Left renal cortex interstitium (tissue), 4 donors: ENCODE results near the gene SPTLC1. TPM values are rescaled to one million over a fixed set of nuclear protein-coding genes. Genes with fewer than 3 reads are reported as not detected.
"Not testable (repeated sequence)": the region's sequence is repeated elsewhere in the genome, so short reads cannot be mapped to it uniquely, and the experiment has no call there.

Experiments used
- DNase-seq, 4 donors: peaks; one replicate each; pipeline ENCODE4 v3.0.0-alpha.2; 2013; ENCODE audit warnings: low read depth in 4 of 4, low spot score in 2 of 4, missing footprints in 1 of 4
- polyA plus RNA-seq, 4 donors: library from polyadenylated mRNA; unstranded; fragments of 120-200 nt; gene quantifications; one replicate each; pipeline ENCODE4 v1.2.1, GENCODE V29; 2013; ENCODE audit not compliant: insufficient read length in 4 of 4

The SPTLC1 gene, protein sequence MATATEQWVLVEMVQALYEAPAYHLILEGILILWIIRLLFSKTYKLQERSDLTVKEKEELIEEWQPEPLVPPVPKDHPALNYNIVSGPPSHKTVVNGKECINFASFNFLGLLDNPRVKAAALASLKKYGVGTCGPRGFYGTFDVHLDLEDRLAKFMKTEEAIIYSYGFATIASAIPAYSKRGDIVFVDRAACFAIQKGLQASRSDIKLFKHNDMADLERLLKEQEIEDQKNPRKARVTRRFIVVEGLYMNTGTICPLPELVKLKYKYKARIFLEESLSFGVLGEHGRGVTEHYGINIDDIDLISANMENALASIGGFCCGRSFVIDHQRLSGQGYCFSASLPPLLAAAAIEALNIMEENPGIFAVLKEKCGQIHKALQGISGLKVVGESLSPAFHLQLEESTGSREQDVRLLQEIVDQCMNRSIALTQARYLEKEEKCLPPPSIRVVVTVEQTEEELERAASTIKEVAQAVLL
- 100 to 1,000 TPM in 2 of 4 donors, 10 to 100 TPM in 2; 88.6 to 105 (median 97.5) TPM for polyA plus RNA-seq

DNA sequence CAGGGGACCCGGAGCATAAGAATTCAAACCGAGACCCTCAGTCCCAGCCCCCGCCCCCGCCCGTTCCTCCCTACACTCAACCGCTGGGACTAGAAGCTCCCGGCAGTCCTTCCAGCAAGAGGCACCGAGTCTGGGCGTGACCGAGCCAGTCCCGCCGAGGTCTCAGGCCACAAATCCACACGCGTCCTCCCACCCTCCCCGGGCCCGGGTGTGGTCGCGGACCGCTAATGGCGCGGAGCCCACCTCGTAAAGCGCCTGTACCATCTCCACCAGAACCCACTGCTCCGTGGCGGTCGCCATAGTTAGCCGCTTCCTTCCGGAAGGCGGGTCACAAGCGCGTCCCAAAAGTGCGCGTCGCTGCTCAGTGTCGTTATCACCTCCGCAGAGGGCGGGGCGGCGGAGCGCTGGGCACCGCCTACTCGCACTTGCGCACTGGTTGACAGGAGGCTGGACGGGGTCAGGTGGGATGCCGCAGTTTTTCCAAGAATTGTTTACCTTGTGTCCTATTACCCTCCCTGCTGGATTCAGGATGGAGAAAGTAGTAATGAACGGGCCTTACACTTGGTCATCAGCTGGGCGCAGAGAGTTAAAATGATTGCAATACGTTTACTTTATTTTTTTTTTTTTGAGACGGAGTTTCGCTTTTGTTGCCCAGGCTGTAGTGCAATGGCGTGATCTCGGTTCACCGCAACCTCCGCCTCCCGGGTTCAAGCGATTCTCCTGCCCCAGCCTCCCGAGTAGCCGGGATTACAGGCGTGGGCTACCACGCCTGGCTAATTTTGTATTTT, at the start of gene SPTLC1:
Gene SPTLC1 (minus strand): TSS at position 343 of the 788 bp plus-strand sequence. CDS start 43 bp downstream, at position 300.
- DNase-seq, result peak; percentile 88 to 95 (median 90)

DNA sequence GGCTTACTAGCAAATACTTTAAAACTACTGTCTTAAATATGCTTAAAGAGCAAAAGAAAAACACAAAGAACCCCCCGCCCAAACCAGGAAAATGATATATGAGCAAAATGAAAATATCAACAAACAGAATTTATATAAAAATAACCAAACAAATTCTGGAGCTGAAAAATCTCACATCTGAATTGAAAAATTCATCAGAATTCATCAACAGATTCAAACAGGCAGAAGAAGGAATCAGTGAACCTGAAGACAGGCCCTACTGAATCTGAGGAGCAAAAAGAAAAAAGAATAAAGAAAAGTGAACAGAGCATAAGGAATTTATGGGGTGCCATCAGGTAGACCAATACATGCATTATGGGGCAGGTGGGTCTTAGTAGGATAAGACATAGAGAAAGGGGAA, 49.8 kb upstream of the SPTLC1 start:
- no peak for DNase-seq

DNA sequence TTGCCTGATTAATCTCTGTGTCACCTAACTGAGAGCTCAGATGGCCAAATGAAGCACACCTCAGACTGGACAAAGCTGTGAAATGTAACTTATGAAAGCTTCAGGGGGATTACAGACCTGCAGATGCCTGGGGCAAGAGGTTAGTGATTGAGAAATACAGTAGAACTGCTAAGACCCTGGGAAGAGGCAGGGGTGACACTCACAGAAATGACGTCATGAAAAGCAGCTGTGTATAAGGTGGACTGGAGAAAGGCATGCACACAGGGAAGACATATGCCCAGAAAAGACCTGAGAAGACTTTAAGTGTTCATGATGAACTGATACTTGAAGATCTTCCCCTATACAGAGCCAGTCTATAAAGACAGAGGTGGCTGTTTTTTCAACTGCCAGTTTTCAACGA, 49.3 kb upstream of the SPTLC1 start:
- DNase-seq, result no peak

DNA sequence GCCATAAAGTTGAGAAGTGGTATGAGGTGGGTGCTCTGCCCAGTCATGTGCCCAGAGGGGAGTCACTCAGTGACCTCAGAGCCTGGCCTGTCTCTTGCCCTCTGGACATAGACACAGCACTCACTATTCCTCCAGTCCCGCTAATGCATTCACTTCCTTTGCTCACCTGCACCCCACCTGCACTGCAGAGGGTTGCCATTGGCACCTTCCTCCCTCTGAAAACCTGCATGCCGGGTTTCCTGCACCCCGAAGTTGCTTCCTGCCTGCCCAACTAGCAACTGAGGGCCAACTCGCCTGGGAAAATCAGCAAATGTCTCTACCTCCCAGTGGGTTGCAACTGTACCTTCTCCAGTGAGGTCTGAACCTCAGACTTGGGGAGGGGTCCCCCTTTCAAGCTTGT, 48.1 kb upstream of the SPTLC1 start:
- DNase-seq, result no peak

DNA sequence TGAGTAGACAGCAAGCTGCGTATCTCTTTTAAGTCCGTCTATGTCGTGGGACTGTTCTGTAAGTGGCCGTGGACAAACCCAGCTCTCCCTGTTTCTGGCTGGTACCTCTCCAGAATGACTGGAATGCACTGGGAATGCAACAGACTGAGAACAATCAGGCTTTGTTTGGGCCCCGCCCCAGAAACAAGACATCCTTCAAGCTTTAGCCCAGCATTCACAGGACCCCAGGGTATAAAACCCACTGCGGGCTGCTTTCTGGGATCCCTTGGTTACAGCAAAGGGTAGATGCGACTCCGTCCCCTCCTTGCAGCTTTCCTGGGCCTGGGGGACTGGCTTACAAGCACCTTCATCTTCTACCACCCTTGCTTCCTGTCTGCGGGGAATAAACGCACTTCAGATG, 45.6 kb upstream of the SPTLC1 start:
- no peak for DNase-seq

DNA sequence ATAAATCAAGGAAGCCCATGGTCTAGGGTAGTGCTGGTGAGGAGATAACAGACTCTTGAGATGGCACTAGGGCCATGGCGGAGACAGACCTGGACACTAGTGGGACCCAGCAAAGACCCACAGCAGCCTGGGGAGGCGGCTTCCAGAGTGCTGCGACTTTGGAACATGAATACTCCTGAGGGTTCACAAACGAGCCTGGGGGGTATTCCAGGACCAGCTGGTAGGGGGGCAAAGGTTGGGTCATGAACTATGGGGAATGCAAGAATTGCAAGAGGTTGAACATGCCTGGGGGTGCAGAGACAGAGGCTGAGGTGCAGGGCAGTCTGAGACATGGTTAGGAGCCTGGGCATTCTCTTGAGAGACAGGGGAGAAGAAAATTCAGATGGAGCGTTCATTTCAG, 43.8 kb upstream of the SPTLC1 start:
- no peak for DNase-seq

DNA sequence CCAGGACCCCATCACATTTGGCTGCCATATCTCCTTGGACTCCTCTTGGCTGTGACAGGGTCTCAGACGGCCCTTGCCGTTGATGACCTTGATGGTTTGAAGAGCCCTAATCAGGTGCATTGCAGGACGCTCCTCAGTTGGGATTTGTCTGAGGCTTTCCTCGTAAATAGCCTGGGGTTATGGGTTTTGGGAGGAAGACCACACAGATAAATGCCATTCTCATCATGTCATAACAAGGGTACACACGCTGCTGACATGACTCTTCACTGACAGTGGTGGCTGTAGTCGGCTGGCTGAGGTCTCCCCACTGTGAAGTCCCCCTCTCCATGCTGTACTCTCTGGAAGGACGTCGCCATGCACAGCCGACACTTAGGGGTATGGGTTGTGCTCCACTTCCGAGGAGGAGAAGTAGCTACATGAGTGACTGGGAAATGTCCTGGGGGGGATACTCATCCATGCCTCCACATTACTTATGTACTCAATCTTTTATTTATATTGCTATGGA, 42.9 kb upstream of the SPTLC1 start:
- no peak for DNase-seq

DNA sequence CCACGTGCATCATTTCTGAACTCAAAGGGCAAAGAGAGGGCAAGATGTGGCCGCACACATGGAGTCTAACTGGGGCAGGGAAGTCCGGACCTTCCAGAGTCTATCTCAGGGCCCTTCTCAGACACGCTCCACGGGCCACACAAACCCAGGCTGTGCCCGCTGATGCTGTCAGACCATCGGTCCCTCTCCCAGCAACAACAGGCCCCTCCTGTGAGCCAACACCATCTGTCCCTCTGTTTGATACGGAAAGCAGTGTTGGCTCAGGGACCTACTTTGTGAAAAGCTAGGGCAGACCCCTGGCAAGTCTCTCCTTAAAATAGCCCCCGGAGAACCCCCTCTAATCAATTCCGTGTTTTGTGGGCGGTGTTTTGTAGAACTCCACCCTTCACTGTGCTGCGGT, 40.5 kb upstream of the SPTLC1 start:
- not testable (repeated sequence) for DNase-seq

DNA sequence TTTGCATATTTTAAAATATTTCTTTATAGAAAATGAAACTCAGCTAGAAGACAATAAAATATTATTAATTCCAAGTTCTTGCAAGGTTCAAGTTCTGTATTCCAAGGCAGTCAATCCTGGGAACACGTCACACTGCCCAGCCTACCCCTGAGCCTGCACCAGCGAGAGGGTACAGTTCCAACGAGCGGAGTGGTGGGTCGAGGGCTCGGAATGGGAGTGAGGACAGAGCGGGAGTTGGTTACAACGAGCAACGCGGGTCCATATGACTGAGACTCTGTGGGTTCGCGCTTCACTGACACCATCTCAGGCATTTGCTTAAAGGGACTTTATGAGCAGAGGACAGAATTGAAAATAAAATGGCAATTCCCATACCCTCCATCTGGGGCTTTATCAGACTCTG, 40.0 kb upstream of the SPTLC1 start:
- no peak for DNase-seq

DNA sequence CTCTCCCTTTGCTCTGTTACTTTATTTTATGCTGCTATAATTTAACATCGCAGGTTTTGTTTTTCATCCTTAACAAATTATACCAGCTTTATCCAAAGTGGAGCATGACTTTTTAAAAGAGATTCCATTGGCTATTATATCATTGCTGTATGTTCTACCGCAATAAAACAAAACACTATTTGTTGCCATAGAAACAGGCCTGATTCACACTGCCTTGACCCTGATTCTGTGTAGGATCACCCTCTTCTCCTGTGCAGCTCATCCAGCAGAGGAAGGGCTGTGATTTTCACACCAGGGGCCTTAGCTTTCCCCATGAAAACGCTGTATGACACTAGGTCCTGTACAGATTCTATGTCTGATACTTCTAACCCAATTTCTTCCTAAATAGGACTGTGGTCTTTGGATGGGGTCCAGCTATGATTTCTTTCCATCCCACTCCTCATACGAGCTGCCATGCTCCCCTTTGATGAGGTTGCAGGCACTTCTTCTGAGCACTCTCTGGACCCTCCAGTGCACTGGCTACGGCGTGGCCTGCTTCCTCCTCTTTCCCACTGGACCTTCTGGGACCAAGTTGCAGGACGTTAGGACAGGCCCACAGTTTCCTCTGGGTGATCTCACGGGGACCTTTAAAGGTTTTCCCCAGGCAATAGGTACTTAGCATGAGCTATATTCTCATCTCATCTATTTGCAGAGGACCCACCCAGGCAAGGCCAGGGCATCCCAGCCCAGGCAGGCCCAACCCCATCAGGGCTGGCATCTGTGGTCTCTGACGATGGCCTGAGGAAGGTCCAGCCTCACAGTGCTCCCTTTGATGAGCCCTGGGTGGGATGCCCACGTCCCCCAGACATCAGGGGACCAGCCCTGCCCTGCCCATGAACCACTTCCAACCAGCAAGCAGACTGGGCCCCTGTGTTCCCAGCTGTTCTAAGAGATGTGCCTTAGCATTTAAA, 38.5 kb upstream of the SPTLC1 start:
- not testable (repeated sequence) for DNase-seq

DNA sequence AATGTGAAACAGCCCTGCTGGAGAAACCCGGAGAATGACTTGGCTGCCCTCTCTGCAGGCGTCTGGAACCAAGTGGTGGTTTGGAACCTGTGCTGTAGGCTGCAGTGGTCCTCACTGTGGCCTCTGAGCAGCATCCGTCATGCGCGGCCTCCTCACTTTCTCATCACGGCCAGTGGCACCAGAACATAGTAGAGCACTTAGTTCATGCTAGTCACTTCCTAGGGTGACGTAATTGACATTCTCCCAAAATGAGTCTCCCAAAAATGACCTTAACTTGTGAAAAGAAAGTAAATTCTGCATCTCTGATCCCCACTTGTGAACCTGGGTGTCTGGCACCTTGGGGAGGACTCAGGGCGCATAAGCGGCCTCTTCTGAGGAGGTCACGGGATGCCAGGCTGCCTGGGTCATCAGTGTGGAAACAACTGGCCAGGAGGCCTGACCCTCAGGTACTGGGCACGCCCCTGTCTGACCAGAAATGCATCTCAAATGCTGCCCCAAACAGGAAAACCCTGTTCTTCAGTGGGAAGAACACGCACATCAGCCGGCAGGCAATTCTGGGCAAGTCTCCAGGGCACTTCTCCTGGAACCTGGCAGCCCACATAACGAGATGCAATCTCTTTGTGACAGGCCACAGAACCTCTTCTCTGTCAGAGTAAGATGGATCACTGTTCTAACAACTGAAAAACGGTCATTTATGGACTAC, 36.6 kb upstream of the SPTLC1 start:
- DNase-seq, result no peak

DNA sequence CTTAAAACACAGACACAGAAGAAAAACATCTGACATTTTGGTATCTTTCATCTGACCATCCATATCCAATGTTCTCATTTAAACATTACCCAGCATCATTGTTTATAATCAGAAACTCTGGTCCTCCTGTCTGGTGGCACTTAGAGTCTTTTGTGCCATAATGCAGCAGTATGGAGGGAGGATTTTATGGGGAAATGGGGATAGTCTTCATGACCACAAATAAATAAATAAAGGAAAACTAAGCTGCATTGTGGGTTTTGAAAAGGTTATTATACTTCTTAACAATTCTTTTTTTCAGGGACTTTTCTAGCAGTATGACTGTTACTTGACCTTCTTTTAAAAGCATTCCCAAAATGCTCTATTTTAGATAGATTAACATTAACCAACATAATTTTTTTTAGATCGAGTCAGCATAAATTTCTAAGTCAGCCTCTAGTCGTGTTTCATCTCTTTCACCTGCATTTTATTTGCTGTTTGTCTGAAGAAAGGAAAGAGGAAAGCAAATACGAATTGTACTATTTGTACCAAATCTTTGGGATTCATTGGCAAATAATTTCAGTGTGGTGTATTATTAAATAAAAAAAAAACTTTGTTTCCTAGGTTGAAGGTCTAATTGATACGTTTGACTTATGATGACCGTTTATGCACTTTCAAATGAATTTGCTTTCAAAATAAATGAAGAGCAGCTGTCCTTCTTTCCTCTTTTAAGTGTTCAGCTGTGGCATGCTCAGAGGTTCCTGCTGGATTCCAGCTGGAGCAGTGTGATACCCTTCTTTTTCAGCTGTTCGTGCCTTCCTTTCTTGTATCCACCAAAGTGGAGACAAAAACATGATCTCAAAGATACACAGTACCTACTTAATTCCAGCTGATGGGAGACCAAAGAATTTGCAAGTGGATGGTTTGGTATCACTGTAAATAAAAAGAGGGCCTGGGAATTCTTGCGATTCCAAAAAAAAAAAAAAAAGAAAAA, 35.6 kb upstream of the SPTLC1 start:
- DNase-seq, result not testable (repeated sequence)

DNA sequence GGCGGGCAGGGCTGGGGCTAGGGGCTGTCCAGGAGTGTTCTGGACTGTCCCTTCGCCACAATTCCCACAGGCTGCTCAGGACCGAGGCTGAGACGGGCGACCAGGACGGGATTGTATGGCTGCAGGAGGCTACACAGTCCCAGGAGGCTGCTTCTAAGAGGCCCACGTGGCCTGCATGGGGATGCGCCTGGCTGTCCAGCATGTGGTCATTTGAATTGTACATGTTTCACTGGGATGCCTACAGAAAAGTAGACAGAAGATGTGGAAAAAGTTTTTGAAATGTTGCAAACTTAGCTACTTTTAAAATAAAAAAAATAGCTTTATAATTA, 32.6 kb upstream of the SPTLC1 start:
- DNase-seq, result no peak

DNA sequence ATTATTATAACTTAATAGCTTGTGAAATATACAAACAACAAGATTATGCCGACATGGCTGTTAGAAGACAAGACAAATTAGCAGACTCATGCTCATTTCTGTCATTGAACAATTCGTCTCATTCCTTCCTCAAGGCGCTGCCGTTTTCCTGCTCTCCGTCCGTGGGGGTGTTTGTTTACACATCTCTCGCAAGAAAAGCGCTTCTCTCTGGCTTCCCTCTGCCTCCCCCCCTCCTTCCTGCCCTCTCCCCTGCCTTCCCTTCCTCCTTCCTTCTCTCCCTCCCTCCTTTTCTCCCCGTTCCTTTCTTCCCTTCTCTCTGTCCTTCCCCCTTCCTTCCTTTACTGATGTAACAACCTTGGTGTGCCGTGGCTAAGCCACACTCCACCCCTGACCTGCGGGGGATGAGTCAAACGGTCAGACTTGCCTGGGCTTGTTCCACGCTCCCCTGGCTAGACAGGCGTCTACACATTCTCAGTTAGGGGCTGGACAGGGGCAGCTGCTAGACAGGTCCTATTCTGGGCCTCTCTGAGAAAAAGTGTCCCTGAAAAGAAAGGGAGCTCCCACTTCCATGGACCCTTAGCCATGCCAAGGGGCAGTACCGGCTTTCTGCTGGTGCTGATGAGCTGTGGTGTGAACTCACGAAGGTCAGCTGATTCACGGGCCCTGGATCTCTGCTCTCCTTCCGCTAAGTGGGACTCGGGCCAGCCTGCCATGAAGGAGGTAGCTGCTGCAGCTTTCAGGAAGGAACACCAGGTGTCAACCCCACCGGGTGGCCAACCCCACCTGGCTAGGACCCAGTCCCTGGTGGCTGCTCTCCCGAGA, 32.0 kb upstream of the SPTLC1 start:
- no peak for DNase-seq

DNA sequence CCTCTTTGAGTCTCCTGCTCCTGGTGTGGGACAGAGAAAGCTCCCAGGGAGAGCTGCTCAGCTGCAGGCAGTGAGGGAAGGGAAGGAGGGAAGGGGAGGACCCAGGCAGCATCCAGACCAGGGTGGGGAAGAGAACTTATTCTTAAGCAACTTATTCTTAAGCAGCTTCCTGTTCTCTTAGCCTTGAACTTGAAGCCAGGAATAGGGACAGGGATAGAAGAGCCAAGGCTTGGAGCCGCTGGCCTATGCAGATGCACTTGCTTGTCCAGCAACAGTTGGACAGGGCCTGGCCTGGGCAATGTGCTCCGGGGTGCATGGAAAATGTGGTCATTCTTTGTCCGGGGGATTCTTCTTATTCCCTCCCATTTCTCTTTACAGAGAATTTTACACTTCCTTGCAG, 31.4 kb upstream of the SPTLC1 start:
- DNase-seq, result no peak

DNA sequence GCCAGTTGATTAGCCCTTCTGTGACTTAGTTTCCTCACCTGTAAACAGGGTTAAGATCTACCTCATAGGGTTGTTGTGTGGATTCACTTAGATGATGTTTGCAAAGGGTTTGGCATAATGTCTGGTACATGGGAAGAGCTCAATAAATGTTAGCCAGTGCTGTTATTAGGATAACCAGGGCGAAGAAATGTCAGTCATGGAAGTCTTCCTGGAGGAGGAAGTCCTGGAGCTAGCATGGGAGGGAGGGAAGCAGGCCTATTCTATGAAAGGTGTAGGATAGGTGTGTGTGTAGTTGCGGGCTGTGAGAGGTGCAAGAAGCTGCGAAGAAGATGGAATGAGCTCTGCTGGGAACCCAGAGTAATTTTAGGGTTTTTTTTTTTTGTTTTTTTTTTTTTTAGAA, 30.6 kb upstream of the SPTLC1 start:
- DNase-seq, result not testable (repeated sequence)

DNA sequence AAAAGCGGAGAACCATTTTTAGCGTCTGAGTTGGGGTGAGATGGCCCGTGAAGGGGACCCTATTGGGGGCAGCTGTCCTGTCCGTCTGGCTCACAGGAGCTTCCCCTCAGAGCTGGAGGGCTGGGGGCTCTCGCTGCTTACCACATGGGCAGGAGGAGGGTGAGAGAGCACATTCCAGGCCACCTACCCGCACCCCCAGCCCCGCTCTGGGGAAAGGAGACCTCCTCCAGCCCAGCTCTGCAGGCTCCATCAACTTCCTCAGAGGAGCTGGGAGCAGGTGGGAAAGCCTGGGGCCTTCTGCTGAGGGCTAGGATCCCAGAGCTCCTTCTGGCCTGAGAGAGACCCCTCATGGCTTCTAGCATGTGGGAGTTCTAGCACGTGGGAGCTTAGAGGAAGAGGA, 27.1 kb upstream of the SPTLC1 start:
- no peak for DNase-seq
